AML-193 (cell line): ENCODE results near the gene COPA.
A peak's percentile ranks its signal among the peaks of the same experiment; 100 is the strongest.
"Not testable (repeated sequence)": the region's sequence is repeated elsewhere in the genome, so short reads cannot be mapped to it uniquely, and the experiment has no call there.

Source experiments
- DNase-seq, 2 experiments: peaks; one replicate each; lab custom pipeline; 2025; lab: John Stamatoyannopoulos, UW

The COPA gene

GRCh38 chr1:160325252-160325651 lies 17.8 kb downstream of the COPA start:
- DNase-seq: no peak

GRCh38 chr1:160322831-160323230 lies 20.2 kb downstream of the COPA start:
- DNase-seq: no peak

GRCh38 chr1:160315359-160315758 lies 27.7 kb downstream of the COPA start:
- DNase-seq: no peak

GRCh38 chr1:160309571-160309970 lies 33.5 kb downstream of the COPA start:
- DNase-seq: no peak

GRCh38 chr1:160309185-160309557 lies 33.9 kb downstream of the COPA start:
- DNase-seq: no peak

GRCh38 chr1:160308451-160309184 lies 34.4 kb downstream of the COPA start:
- no peak for DNase-seq

- DNase-seq: no peak
Observed at GRCh38 chr1:160307118-160307791, 35.8 kb downstream of the COPA start.

- DNase-seq: no peak
Observed at GRCh38 chr1:160300173-160300572, 42.9 kb downstream of the COPA start.

- no peak for DNase-seq
Observed at GRCh38 chr1:160296036-160296435, 47.0 kb downstream of the COPA start.

GRCh38 chr1:160293020-160293968 lies 49.8 kb downstream of the COPA start:
- no peak for DNase-seq

- DNase-seq: peak; percentile 39 to 50
Observed at GRCh38 chr1:160291248-160292220, 51.5 kb downstream of the COPA start.

GRCh38 chr1:160287769-160288168 lies 55.3 kb downstream of the COPA start:
- not testable (repeated sequence) for DNase-seq

GRCh38 chr1:160285506-160285905 lies 57.5 kb downstream of the COPA start:
- DNase-seq: no peak

- peak; percentile 80 to 85 for DNase-seq
Observed at GRCh38 chr1:160284782-160285344, 58.2 kb downstream of the COPA start, which contains the start of gene PEX19. Gene PEX19 (minus strand): TSS chr1:160285133. CDS start chr1:160285124, 9 bp downstream.

GRCh38 chr1:160284220-160284781 lies 58.7 kb downstream of the COPA start:
- peak; percentile 54 to 58 for DNase-seq

- no peak for DNase-seq
Observed at GRCh38 chr1:160282807-160283206, 60.2 kb downstream of the COPA start.

- DNase-seq: no peak
Observed at GRCh38 chr1:160277987-160278386, 65.1 kb downstream of the COPA start.

GRCh38 chr1:160277330-160277729 lies 65.7 kb downstream of the COPA start:
- DNase-seq: no peak

GRCh38 chr1:160271025-160271424 lies 72.0 kb downstream of the COPA start:
- no peak for DNase-seq

GRCh38 chr1:160267284-160267991 lies 75.6 kb downstream of the COPA start:
- DNase-seq: no peak
